Kidney (tissue), 14 donors: ENCODE data around the gene VGLL4. TPM values are rescaled to one million over a fixed set of nuclear protein-coding genes. Genes with fewer than 3 reads are reported as not detected.

ENCODE experiments used
- DNase-seq, 5 donors: peaks; one replicate each; pipeline ENCODE4 v3.0.0-alpha.2; 2013 to 2020
- FAIRE-seq: peaks from 2 replicates; lab custom pipeline; 2012; peaks lifted over from hg19 to GRCh38; lab: Jason Lieb, UNC
- H3K27ac ChIP-seq, 2 donors: one replicate each; pipeline ENCODE4 v1.7.0; 2013; ENCODE audit warnings: low read depth in 2 of 2, low read length in 2 of 2, inconsistent platforms in 1 of 2
- H3K27me3 ChIP-seq: one replicate; pipeline ENCODE4 v1.7.1; 2013; ENCODE audit warnings: low read length, inconsistent platforms; ENCODE audit not compliant: control insufficient read depth, insufficient read depth
- H3K36me3 ChIP-seq, 3 donors: one replicate each; pipeline versions ENCODE4 v1.7.0 to v1.7.1; 2013; ENCODE audit warnings: low read length in 3 of 3, control low read depth in 1 of 3, inconsistent platforms in 1 of 3; ENCODE audit not compliant: insufficient read depth in 3 of 3, control insufficient read depth in 2 of 3
- H3K4me1 ChIP-seq, 3 donors: one replicate each; pipeline versions ENCODE4 v1.7.0 to v1.7.1; 2013; ENCODE audit warnings: low read length in 3 of 3, inconsistent platforms in 1 of 3, low read depth in 1 of 3; ENCODE audit not compliant: control insufficient read depth in 2 of 3, insufficient read depth in 2 of 3
- H3K4me3 ChIP-seq, 3 donors: one replicate each; pipeline versions ENCODE4 v1.7.0 to v1.8.1; 2013; ENCODE audit warnings: low read length in 3 of 3, control low read depth in 1 of 3, inconsistent platforms in 1 of 3
- H3K9ac ChIP-seq, 3 donors: one replicate each; pipeline versions ENCODE4 v1.7.0 to v1.7.1; 2013; ENCODE audit warnings: low read length in 3 of 3, control low read depth in 1 of 3, inconsistent platforms in 1 of 3
- H3K9me3 ChIP-seq, 3 donors: one replicate each; pipeline versions ENCODE4 v1.7.0 to v1.7.1; 2013; ENCODE audit warnings: low read length in 3 of 3, control low read depth in 1 of 3, inconsistent platforms in 1 of 3; ENCODE audit not compliant: control insufficient read depth in 2 of 3, insufficient read depth in 1 of 3
- intact Hi-C: fragments of 100-400 bp; cut with DNase I; formaldehyde crosslinking; loops from one replicate; pipeline ENCODE4 v1.11.1; 2022
- polyA plus RNA-seq: library from polyadenylated mRNA; stranded (reverse); fragments of 350-450 nt; fragmentation: Illumina TruSeq; extraction: RNeasy Lipid Tissue Mini Kit (QIAGEN cat#74804); gene quantifications from one replicate; pipeline ENCODE4 v1.2.3, GENCODE V29; 2014; ENCODE audit warnings: low read depth, low replicate concordance; ENCODE audit not compliant: insufficient read depth
- total RNA-seq: library from RNA; stranded (reverse); fragmentation: NEBNext Ultra II Directional; extraction: Animal tissue kit (Norgen Biotek cat#: 25700); gene quantifications from one replicate; pipeline ENCODE4 v1.2.1, GENCODE V29; 2021
- TF ChIP-seq, protein P1 (sequence below): IDR thresholded peaks from 3 replicates; pipeline ENCODE4 v1.5.1; 2012; ENCODE audit warnings: mild to moderate bottlenecking, moderate library complexity, borderline replicate concordance; ENCODE audit not compliant: insufficient read depth; ENCODE audit errors: extremely low read depth
- donor health status: control.
- donor health status: control.
- donor health status: control.
- donor health status: control.
- donor health status: control.
- donor health status: DM: yes; HTN: yes; CAD: no.
- donor health status: Normal renal cell carcinoma (clear cell type).

The VGLL4 gene
- total and polyA plus RNA-seq, 2 donors from 2014 or later, result 41.4 to 78.5 TPM

GRCh38 chr3:11556851-11557644 is 86.7 kb downstream of the VGLL4 start:
- no peak overlapping the region for H3K27ac ChIP-seq
- no peak for FAIRE-seq

GRCh38 chr3:11555881-11556633 is 87.7 kb downstream of the VGLL4 start:
- H3K9ac ChIP-seq, result no peak overlapping the region
- H3K9me3 ChIP-seq, result no peaks in the 10 kb centered on the region
- peak overlapping the region in 1 of 2 donors; percentile 2 for H3K27ac ChIP-seq
- TF ChIP-seq, protein P1, sequence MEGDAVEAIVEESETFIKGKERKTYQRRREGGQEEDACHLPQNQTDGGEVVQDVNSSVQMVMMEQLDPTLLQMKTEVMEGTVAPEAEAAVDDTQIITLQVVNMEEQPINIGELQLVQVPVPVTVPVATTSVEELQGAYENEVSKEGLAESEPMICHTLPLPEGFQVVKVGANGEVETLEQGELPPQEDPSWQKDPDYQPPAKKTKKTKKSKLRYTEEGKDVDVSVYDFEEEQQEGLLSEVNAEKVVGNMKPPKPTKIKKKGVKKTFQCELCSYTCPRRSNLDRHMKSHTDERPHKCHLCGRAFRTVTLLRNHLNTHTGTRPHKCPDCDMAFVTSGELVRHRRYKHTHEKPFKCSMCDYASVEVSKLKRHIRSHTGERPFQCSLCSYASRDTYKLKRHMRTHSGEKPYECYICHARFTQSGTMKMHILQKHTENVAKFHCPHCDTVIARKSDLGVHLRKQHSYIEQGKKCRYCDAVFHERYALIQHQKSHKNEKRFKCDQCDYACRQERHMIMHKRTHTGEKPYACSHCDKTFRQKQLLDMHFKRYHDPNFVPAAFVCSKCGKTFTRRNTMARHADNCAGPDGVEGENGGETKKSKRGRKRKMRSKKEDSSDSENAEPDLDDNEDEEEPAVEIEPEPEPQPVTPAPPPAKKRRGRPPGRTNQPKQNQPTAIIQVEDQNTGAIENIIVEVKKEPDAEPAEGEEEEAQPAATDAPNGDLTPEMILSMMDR, result no peak
- H3K4me1 ChIP-seq, result peaks cover 0 to 28% (median 3%) of the 10 kb centered on the region in 3 donors
- H3K36me3 ChIP-seq, result peaks cover 0 to 9% (median 0%) of the 10 kb centered on the region in 3 donors
- intact Hi-C loops, result no loop called here
- no peaks in the 10 kb centered on the region for H3K27me3 ChIP-seq
- no peak for FAIRE-seq
- DNase-seq, result peak in 1 of 5 donors; percentile 77
- H3K4me3 ChIP-seq, result no peak overlapping the region

More at GRCh38 chr3:11556851-11557644, 86.7 kb downstream of the VGLL4 start:
- Histone ChIP-seq H3K36me3 (peaks cover 0 to 10% (median 0%) of the 10 kb centered on the region in 3 donors), H3K9ac (no peak overlapping the region), H3K9me3 (no peaks in the 10 kb centered on the region), H3K27me3 (no peaks in the 10 kb centered on the region), H3K4me1 (peaks cover 0 to 32% (median 7%) of the 10 kb centered on the region in 3 donors), H3K4me3 (no peak overlapping the region)
- TF ChIP-seq, protein P1, result no peak
- DNase-seq, result peak in 4 of 5 donors; percentile 50 to 84 (median 54)
- intact Hi-C loops, result no loop called here

DNA sequence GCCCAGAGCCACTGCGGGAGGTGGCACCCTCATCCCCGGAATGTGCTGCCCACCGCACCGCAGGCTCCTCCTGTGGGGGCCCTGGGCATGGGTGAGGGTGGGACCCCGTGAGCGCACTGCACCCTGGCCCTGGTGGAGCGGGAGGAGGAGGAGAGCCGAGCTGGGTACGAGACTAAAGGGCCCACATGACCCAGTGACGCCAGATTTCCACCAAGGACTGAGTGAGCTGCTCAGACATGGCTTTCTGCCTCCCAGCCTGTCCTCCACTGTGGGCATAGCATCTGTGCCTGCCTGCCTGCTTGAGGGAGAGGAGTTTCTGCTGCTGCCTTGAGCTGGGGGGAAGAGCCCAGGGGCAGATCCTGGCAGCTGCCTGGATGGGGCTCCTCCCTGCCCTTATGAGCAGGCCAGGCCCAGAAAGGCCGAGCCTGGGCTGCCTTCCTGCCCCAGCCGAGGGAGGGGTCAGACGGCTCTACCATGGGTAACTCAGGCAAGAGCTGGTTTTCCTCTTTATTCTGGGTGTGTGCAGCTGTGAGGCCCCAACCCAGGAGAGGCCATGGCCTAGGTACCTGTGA is 88.4 kb downstream of the VGLL4 start:
- no peak for FAIRE-seq
- no peaks in the 10 kb centered on the region for H3K27me3 ChIP-seq
- H3K9me3 ChIP-seq, result no peaks in the 10 kb centered on the region
- DNase-seq, result peak in 1 of 5 donors; percentile 63
- TF ChIP-seq, protein P1, result no peak
- no peak overlapping the region for H3K4me3 ChIP-seq
- intact Hi-C loops, result no loop called here
- H3K9ac ChIP-seq, result no peak overlapping the region
- peaks cover 0 to 9% (median 0%) of the 10 kb centered on the region in 3 donors for H3K36me3 ChIP-seq
- H3K27ac ChIP-seq, result no peak overlapping the region
- H3K4me1 ChIP-seq, result peaks cover 0 to 22% (median 3%) of the 10 kb centered on the region in 3 donors
